Stimulated activated CD4-positive, alpha-beta T cell treated with anti-CD3 and anti-CD28 coated beads, Interleukin-4, amount 100 ng/mL, for 24 hours (primary cell): ENCODE measurements around the gene PHLDB1.
"Not testable (repeated sequence)": the region's sequence is repeated elsewhere in the genome, so short reads cannot be mapped to it uniquely, and the experiment has no call there.

Source experiments
- DNase-seq: peaks from one replicate; pipeline ENCODE4 v3.0.0-alpha.2; 2020

PHLDB1 gene

DNA sequence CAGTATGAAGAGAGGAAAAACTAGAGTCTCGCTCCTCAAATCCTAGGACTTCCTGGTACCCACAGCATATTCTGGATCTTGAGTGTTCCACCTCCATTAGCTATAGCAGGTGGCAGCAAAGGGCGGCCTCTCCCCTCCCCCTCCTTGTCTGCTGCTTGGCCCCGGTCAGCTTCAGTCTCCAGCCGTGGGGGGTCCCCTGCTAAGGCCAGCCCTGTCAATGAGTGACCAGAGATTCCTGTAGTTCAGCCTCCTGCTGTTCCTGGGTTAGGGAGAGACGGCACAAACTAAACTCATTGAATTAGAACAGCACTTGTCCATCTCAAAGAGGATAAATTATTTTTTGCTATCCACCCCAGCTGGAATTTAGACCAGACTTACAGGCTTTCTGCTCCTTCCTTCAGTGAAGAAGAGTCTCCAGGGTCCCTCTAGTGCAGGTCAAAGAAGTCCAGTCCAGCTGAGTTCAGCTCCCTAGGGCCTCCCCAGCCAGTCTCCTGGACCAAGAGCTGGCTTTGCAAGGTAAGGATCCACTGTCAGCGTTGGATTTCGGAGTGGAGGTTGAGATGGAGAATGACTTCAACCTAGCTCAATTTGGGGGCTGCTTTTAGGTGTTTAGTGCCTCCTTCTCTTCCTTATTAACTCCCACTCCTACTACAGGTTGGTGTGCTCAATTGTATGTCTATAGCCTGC is 1.1 kb upstream of the PHLDB1 start:
- no peak for DNase-seq

- DNase-seq = no peak
Measured at GRCh38 chr11:118606844-118607228, 579 bp upstream of the PHLDB1 start.

GRCh38 chr11:118608360-118609227 is 1.2 kb downstream of the PHLDB1 start:
- DNase-seq = peak; percentile 73

DNA sequence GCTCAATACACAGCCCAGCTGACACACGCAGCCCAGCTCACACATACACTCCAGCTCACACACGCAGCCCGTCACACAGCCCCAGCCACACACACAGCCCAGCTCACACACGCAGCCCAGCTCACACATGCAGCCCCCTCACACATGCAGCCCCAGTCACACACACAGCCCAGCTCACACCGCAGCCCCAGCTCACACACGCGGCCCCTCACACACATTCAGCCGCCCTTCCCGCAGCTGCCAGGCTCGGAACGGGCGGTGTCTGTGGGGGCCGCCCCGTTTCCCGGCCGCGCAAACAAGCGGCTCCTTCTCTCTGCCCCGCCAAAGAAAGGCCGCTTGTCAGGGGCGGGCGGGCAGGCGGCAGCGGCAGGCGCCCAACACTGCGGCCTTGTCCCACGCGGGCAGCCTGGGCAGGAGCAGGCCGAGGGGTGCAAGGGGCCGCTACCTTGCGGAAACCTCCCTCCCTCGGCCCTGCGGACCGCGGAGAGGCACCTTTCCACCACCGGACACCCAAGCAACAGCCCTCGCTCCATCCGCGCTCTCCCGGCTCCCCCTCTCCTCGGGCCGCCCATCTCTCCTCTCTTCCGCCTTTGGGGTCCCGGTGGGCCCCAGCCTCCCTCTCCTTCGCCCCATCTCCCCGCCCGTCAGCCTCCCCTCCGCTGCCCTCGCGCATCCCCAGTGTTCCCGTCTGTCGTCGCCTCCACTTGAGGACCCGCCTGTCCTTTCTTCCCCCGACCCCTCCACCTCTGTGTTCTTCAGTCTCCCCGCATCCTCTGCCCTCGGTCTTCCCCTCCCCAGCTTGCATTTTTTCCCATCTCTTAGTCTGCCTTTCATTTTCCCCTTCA is 2.2 kb downstream of the PHLDB1 start:
- DNase-seq = peak; percentile 19

DNA sequence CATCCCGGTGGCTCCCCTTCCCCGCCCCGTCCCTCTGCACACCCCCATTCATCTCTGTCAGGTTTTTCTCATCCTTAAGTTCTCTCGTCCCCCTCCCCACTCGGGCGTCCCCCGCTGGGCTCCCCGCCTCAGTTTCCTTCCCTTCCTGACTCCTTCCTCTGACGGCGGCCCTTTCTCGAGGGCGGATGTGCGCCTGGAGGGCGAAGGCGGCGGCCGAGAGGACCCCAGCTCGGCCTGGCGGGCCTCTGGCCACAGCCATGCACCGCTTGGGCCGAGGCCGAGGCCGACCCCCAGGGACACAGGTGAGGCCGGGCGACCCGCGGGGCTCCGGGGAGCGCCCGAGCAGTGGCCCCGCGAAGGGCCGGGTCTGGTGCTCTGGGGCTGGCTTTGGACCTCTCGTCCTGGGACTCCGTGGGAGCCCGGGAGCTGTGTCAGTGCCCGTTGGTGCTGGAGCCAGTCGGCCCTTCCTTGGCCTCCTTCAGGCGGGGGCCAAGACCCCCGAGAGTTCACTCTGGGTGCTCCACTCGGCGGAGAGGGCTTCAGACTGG is 2.9 kb downstream of the PHLDB1 start:
- no peak for DNase-seq

DNA sequence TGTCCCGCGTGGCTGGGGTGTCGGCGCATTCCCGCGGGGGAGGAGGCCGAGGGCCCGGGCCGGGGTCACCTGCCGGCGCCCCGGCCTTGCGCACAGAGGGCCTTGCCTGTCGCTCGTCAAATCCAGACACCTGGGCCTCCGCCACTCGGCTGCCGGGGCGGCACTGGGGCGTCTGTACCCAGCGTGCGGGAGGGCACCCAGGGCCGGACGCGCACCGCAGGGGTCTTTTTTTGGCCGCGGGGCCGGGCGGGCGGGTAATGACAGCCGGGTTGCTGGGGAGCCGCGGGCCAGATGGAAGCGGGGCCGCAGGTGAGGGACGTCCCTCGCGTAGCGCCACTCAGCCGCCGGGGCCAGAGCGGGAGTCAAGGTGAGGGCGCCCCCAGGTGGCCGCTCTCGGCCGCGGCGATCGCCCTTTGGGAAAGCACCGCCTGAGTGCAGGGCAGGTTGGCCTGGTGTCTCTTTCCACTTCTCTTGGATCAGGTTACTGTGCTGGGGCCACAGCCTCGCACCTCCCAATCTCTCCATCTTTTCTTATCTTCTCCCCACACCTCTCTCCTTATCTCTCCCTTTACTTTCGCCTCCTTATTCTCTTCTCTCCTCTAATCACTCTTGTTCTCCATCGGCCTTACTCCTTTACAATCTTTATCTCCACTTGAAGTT is 3.5 kb downstream of the PHLDB1 start:
- peak; percentile 84 for DNase-seq

DNA sequence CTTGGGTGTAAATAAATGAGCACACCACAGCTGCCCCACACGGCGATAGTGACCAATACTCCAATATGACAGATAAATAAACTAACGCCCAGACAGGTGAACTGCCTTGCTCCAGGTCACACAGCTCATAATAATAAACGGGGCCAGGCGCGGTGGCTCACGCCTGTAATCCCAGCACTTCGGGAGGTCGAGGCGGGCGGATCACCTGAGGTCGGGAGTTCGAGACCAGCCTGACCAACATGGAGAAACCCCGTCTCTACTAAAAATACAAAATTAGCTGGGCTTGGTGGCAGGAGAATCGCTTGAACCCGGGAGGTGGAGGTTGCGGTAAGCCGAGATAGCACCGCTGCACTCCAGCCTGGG is 4.0 kb downstream of the PHLDB1 start:
- DNase-seq = not testable (repeated sequence)

DNA sequence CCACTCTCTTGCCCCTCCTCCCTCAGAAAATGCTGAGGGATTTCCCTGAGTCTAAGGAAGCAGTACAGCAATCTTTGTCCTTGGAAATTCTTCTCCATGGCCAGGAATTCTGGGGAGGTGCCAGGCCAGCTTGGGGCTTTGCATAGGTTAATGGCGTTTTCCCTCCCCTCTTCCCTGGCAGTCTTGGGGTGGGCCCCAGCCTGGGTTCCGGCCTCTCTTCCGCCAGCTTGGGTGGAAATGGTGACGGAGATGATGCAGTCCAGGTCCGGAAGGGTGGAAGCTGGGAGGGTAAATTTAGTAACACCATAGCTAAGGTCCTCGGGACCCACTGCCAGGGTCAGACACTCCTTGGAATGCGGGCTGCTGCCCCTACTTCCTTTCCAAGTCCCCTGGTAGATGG is 5.0 kb downstream of the PHLDB1 start:
- DNase-seq = no peak

DNA sequence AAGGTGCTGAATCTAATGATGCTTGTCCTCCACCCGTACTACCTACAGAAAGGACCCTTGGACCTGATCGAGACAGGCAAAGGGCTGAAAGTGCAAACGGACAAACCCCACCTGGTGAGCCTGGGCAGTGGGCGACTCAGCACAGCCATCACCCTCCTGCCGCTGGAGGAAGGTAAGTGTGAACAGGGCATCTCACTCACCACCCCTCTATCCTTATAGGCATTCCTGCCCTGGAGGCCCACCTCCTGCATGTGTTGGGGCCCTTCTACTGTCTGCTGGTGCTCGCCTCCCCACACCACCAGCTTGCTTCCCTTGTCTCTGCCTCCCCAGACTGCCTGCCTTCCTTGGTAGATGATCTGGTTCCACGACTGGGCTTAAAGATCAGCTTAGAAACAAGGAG is 7.1 kb downstream of the PHLDB1 start:
- no peak for DNase-seq

DNA sequence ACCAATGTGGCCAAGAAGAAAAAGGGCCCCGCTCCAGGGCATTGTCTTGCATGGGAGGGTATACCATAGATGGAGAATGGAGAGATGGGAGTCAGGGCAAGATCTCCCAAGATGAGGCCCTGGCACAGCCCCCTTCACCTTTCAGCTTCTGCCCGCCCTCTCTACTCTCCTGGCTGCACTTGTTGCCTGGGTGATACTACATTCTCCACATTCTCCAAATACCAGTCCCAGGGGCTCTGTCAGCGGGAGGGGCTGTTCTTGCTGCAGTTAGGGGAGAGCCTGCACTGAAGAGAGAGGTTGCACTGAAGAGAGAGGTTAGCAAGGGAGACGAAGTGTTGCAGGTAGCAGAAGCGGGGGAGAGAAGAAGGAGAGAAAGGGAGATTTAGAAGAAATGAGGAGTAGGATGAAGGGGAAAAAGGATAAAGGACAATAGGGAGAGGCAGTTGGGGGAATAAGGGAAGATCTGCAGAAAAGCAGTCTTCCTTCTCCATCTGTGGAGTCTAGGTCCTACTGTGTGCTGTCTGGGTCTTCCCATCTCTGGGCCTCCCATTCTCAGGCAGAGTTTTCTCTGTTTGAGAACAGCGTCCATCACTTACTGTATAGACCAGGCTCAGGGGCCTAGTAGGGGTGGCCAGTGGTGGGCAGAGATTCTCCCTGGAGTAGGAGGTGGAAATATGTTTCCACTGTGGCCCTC is 8.0 kb downstream of the PHLDB1 start:
- DNase-seq = no peak

GRCh38 chr11:118615976-118616371 is 8.6 kb downstream of the PHLDB1 start:
- DNase-seq = no peak

DNA sequence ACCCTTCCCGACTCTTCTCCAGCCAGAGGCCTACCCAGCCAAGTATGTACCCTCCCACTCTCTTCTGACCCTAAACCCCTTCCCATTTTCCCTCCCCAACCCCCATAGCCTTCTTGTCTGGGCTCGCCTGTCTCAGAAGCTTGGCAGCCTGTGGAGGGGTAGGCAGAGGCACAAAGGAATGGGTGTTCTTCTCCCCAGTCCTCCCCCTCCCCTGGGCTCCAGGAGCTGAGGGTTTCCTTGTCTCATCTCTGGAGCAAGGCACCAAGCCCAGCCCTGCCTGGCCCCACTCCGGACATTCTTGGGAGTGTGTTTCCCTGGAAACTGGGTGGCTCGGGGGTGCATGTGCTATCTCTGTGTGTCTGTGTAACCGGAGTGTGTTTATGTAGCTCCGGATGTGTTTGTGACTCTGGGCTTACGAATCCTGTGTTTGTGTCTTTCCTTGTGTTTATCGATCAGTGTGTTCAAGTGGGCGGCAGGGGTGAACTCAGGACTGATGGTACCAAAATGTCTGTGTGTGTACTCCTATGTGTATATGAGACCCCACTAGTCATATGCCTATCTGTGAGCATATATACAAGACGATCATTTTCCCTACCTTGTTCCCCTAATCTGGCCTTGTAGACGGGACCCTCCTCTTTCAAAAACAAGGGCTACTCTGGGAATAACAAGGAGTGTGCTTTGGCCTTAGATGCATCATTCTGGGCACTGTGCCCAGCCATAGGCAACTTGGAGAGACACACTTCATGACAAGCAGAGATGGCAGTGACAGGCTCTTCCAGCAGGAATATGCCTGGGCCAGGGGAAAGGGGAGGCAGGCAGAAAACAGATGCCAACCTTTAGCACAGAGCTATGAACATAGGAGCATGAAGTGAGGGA is 10.9 kb downstream of the PHLDB1 start:
- DNase-seq = no peak

DNA sequence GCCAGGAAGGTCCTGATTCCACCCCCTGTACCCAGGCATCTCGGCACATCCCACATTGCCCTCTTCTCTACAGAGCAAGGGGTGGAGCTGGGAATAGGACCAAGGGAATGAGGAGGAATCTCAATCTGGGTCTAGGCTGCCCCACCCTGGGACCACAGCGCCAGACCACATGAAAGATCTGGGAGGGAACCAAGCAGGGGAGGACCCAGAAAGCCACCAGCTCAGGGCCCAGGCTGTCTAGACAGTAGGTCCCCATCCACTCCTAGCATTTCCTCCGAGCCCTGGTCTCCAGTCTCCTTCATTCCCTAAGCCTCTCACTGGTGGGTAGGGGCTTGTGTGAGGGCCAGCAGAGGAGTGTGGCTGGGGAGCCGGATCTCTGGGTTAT is 11.6 kb downstream of the PHLDB1 start:
- no peak for DNase-seq

DNA sequence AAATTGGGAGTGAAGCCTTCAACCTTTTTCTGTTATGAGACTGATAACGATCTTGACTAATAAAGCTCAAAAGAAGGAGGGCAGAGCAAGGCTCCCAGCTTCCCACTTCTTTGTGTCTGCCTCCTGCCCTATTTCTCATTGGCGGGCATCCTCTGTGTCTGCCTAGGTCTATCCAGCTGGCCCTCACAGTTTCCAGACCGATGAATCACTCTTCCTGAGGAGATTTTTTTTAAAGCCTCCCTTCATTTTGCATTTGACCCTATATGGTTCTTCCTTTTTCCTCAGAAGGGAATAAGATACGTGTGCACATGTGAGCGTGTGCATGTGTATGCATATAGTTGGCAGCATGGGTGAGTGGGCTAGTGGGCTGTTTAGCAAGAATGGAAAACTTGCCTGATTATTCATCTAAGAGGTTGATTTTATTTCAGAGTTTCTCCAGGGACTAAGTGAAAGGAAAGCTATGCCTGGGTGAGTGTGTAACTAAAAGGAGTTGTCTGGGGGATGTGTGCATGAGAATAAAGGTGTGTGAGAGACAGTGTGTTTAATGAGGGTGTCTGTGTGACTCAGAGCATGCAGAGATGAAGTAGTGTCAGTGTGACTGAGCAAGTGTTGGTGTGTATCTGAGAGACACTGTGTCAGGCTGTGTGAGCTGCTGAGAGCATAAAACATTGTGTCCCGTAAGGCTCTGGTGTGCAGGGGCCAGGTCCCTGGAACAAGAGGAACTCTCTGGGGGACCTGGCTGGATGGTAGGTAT is 12.2 kb downstream of the PHLDB1 start:
- DNase-seq = no peak

DNA sequence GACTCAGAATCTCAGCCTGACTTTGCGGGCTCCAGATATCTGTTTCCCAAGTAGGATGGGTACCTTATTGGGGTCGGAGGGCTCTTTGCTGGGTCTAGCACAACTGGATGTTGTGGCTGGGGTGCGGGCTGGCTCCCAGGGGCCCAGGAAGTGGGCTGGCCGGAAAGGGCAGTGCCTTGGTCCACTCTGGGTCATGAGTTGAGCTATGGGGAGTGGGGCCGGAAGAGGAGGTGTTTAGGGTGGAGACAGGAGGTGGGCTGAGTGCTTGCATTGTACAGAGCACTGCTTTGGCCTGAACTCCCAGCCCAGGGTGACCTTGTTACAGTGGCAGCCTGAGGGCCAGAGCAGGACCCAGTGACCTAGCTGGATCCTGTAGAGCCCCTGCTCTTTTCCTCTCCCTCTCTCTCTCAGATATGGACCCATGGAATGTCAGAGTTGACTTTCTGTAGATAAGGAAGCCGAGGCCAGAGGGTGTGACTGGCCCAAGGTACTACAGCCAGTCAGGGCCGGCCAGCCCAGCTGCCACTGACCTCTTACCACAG is 13.2 kb downstream of the PHLDB1 start:
- DNase-seq = no peak

- peak; percentile 17 for DNase-seq
Measured at GRCh38 chr11:118621071-118621783, 13.8 kb downstream of the PHLDB1 start.

DNA sequence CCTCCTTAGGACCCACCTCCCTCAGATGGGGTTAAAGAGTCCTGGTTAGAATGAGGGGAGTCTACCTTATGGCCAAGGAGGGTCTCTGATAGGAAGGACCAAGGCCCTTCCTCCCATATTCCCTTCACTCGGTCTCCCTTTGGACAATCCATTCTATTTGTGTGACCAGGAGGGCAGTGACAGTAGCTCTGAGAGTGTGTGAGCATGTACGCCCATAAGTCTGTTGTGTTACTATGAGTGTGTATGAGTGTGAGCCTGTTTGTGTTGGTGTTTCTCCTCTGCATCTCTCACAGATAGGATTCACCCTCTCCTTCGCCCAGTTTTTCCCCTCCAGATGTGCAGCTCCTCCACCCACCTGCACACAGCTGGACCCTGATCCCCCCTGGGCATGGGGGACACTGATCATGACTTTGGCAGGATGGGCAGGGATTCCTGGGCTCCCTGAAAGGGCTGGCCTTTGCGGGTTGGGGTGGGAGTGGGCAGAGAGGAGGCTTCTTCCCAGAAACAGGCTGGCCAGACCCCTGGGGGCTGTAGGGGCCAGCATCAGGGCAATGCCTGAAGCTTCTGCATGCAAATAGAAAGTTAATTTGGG is 14.5 kb downstream of the PHLDB1 start:
- DNase-seq = no peak

DNA sequence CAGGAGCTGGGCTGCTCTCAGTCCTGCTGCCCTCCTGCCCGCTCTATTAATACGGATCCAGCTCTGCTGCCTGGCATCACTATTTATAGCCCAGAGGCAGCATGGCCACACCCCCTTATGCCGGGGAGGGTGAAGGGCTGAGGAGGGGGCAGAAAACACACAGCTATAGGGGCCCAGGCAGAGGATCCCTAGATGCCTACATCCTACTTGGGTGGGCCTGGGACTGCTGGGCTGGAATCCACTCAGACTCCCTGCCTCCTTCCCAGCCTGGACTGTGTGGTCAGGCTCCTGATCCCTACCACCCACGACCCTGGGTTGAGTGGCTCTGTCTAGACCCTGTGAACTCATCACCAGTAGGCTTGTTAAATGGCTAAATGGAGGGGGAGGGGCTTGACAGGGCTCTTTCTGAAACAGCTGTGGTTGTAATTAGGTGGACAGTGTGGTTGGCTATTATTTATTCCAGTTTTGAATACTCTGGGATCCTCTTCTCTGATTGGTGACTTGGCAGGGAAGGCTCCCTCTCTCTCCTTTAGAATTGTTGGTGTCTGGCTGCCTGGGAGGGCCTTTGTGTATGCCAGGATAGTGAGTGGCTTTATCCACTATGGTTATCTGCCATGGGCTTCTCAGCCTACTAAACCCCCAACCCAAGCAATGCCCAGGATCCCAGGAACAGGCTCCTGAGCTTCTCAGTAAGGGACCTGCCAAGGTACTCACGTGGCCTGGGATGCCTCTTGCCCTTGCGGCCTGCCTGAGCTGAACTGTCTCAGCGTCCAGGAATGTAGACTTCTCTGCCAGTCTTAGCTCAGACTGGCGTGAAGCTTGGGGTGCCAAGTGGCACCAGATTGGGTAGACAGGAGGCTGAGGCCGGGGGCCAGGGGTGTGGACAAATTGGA is 15.2 kb downstream of the PHLDB1 start:
- no peak for DNase-seq
